ENCODE measurements around the gene ETV6.

DNA sequence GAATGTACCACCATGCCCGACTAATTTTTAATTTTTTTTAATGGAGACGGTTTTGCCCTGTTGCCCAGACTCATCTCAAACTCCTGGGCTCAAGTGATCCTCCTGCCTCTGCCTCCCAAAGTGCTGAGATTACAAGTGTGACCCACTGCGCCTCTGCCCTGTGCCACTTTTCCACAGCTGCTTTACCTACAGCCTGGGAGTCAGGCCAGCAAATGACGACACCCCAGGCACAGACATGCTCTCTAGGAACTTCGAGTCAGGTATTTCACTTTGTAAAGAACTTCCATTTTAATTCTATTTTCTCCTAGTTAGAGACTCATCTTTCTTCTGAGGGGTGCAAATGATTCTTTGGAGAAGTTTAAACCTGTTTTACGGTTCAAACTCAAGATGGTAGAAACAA is 89.0 kb downstream of the ETV6 start:
- TF ChIP-seq POLR2A (IDR thresholded peaks at IDR 0.05) (no peak), CTCF (IDR thresholded peaks at IDR 0.05) (no peak), EP300 (IDR thresholded peaks at IDR 0.05) (no peak), POLR2AphosphoS5 (IDR thresholded peaks at IDR 0.05) (no peak)

Measured in upper lobe of left lung (tissue), 4 donors.